SH-SY5Y (cell line): ENCODE measurements around the gene OTULIN.

Experiments
- GATA2 ChIP-seq: IDR thresholded peaks from 2 replicates; pipeline ENCODE4 v1.6.1; 2011; ENCODE audit warnings: mild to moderate bottlenecking, low read depth, low read length
- GATA3 ChIP-seq: IDR thresholded peaks from 2 replicates; pipeline ENCODE4 v1.6.1; 2011; ENCODE audit warnings: low read depth, mild to moderate bottlenecking, low read length, moderate library complexity

OTULIN gene

GRCh38 chr5:14700478-14701436, 36.2 kb downstream of the OTULIN start:
- TF ChIP-seq GATA2 (no peak), GATA3 (no peak)

GRCh38 chr5:14701556-14701955, 37.0 kb downstream of the OTULIN start:
- TF ChIP-seq GATA3 (no peak), GATA2 (no peak)

GRCh38 chr5:14702238-14702839, 37.8 kb downstream of the OTULIN start:
- TF ChIP-seq GATA2: no peak
- no peak for TF ChIP-seq GATA3

DNA sequence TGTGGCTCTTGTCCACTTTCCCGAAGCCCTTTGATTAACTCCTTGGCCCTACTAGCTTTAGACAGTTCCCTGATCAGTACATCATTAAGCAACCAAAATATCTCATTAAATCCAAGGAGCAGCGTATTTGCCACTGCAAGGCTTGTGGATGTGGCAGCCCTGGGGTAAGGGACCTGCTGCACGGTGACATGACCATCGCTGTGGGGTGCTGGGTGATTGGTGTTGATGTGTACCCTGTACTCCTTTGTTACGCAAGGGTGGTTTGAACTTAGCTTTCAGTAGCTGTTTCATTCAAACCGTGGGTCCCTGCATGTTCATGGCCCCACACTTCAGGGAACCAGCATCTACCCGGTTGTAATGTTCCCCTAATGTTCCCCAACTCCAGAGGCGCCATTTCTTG, 41.0 kb downstream of the OTULIN start:
- TF ChIP-seq GATA2 (no peak), GATA3 (no peak)

GRCh38 chr5:14706615-14707021, 42.1 kb downstream of the OTULIN start:
- TF ChIP-seq GATA3 (no peak), GATA2 (no peak)

DNA sequence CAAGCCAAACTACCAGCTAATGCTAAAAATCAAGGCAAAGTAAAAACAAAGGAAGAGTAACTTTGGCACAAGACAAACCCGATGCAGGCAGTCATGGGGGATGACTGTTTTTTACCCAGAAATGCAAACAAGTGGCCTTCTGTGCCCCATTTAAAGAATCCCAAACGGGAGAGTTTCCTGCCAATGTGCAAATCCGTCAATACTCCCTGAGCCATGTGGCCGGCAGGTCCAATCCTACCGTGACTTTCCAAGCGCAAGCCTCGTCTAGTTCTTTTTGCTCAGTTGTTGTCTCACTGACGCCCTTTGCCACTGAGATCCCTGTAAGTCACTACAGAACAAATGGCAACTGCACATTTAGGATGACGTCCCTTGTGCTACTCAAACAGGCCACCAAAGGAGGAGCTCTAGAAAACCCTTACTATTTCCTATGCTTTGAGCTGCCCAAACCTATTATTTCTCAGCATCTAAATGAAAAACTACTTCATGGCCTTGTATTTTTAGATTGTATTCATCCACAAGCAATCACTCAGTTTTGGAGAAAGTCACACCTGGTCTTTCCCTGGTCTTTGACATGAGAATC, 43.4 kb downstream of the OTULIN start:
- TF ChIP-seq GATA2 (no peak), GATA3 (no peak)

DNA sequence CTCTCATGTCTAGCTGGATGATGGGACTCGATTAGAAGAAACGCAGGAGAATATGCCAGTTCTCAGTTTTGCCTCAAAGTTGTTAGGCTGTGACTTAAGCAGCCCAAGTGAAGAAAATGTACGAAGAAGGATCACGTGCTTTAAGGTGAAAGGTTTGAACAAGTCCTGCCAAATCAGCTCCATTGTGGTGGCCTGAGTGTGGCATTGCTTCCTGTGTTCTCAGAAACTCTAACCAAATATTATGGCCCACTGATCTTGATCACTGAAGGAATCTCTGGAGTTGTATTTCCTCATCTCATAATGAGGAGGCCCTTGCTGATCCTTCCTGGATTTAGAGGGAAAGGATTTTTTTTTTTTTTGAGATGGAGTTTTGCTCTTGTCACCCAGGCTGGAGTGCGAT, 44.0 kb downstream of the OTULIN start:
- TF ChIP-seq GATA3 (no peak), GATA2 (no peak)

DNA sequence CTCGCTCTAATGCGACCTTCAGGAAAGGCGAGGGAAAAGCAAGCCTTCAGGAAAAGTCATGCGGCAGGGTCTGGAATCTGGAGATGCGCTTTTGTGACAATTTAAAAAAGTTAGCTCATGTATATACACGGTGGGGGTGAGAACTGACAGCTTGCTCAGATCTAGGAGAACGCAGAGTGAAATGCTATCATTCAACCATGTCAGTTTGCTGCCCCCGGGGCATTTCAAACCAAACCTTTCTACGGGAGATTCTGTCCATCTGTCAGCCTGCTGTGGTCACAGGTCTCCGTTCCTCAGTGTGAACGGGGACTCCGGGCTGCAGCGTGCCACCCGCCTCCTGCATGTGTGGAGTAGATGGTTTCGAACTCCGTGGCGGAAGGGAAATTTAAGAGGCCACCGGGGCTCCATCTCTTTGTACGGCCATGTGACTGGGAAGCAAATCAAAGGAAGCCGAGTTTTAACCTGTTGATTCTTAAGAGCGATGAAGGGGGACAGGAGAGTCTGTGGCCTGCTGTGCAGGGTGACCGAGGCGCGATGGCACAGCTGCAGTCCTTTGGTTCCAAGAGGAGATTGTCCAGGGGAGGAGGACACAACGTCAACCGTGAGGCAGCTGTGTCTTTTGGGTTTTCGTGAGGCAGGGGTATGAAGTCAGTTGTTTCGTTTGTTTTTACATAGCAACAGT, 45.9 kb downstream of the OTULIN start:
- no peak for TF ChIP-seq GATA3
- TF ChIP-seq GATA2: no peak

- no peak for TF ChIP-seq GATA2
- TF ChIP-seq GATA3: no peak
Observed at GRCh38 chr5:14712131-14712530, 47.6 kb downstream of the OTULIN start.

DNA sequence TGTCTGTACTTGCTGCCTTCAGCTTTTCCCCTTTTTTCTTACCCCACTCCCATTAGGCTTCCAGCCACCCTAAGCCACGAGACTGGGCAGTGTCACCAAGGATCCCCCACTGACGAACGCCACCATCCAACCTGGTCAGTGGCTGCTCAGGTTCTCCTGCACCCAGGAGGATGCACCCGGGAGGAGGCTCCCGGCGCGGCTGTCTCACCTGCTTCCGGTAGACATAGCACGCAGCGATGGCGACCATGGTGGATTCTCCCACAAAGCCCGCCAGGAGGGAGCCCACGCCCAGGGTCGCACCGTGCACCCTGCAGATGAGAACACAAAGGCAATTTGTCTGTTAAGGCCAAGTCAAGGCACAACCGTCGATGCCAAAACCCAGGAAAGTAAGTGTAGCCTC, 48.1 kb downstream of the OTULIN start:
- no peak for TF ChIP-seq GATA3
- no peak for TF ChIP-seq GATA2

GRCh38 chr5:14713476-14714390, 49.2 kb downstream of the OTULIN start:
- TF ChIP-seq GATA3 (no peak), GATA2 (no peak)

DNA sequence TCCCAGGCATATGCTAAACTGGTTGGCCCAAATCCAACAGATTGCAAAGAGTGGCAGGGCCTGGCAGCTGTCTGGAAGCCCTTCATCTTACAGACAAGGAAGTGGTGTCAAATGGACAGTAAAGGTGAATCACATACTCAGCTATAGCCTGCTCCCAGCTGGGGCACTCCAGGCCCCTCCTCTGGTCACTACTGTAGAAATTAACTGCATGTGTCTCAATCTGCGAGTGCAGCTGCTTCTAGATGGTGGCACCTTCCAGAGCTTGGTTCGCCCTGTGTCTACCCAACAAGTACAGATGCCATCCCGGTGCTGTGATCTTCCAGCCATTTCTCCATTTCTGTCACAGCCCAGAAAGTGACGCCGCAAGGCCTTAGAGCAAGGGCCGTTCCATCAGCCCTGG, 50.2 kb downstream of the OTULIN start:
- no peak for TF ChIP-seq GATA3
- TF ChIP-seq GATA2: no peak

DNA sequence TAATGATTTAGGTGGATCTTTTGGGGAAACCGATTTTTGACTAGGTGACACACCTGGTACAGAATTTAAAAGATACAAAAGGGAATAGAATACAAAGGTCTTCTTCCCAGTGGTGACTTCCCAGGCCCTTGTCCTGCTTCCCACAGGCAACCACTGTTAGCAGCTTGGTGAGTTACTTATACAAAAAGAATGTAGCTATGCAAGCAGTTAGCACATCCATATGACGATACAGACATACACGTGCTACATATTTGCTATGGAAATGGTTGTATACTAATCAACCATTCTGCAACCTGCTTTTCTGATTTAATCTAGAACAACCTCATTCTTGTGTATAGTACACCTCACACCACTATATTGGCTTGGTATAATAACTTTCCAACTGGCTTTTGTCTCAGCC, 51.0 kb downstream of the OTULIN start:
- TF ChIP-seq GATA2 (no peak), GATA3 (no peak)
